ENCODE measurements around the gene SEMA3C.

GRCh38 chr7:80954191-80954590 is 35.3 kb upstream of the SEMA3C start:
- no peak for TF ChIP-seq CTCF (IDR thresholded peaks at IDR 0.05; ENCODE audit: low read depth, low read length, poor library complexity, severe bottlenecking)
- TF ChIP-seq EZH2phosphoT487 (IDR thresholded peaks at IDR 0.05; ENCODE audit: borderline replicate concordance, low read length), result no peak

Measured in DOHH2 (cell line).